Heart left ventricle (tissue), 13 donors: ENCODE data around the gene PTTG1IP.

Experiments
- POLR2A ChIP-seq, 2 donors: fragments of 450-650 bp; IDR thresholded peaks; one replicate each; pipeline ENCODE4 v1.6.1; 2017; ENCODE audit warnings: antibody characterized with exemption in 2 of 2, mild to moderate bottlenecking in 2 of 2, moderate library complexity in 2 of 2
- TF ChIP-seq, protein P1 (sequence below), 12 donors: fragments of 200-600 bp; sonication (generic) in 4 of 12; IDR thresholded peaks; one replicate each; pipeline versions ENCODE4 v1.5.0 to v1.8.0; 2018 to 2022; ENCODE audit warnings: antibody characterized with exemption in 12 of 12, mild to moderate bottlenecking in 5 of 12
- donor health status: ischemic (EF 13 %, LVEDD 7.1; RV severe dilation, severe dysfunction).
- donor health status: DM: no; HTN: yes; CAD: no.
- donor health status: DM: no; HTN: no; CAD: no.
- donor health status: ischemic (EF 25% LVEDD 6.9; RV normal size, moderate dysfunction).
- donor health status: ischemic (EF 25% LVEDD 5.7; RV mildly dilated, moderate dysfunction).
- donor health status: ischemic (EF 35%, LVEDD 5.7; RV mildly dilated, moderate dysfunction).
- donor health status: nonischemic (EF 11% LVEDD 7.7; RV severe dilation, severe dysfunction).
- donor health status: DM: yes; HTN: yes; CAD: no.
- donor health status: PGD.
- donor health status: ischemic (EF 29% LVEDD 5.4; RV normal size, mild dysfunction).
- donor health status: nonischemic (EF 23%, LVEDD 6.1; RV moderate dilation, normal function).

DNA sequence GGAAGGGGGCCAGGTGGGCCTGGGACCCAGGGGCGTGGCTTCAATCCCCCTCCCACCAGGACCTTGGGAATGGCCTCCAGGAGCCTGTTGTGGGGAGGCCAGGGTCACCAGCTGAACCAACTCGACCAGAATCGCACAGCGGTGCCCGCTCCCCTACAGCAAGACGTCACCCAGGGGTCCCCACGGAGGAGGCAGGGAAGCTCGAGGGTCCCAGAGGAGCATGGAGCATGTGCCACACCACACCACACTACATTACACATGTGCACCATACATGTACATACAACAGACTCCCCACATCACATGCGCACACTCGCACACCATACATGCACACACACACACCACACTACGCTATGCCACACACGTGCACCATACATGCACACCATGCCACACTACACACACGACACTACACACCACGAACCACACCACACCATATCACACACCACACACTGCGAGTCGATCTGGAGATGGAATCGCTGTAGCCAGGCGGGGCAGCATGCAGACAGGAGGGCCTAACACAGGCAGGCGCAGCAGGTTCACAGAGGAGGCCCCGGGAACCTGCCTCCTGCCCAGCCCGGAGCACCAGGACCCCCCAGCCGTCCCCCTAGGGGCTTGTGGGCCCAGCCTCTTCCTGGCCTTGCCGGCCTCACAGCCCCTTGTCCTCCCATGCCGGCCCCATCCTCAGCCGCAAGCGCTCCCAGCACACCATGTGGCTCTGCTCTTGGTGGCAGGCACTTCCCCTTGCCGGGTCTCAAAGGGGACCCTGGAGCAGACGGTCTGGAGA lies 46.6 kb upstream of the PTTG1IP start:
- TF ChIP-seq, protein P1, sequence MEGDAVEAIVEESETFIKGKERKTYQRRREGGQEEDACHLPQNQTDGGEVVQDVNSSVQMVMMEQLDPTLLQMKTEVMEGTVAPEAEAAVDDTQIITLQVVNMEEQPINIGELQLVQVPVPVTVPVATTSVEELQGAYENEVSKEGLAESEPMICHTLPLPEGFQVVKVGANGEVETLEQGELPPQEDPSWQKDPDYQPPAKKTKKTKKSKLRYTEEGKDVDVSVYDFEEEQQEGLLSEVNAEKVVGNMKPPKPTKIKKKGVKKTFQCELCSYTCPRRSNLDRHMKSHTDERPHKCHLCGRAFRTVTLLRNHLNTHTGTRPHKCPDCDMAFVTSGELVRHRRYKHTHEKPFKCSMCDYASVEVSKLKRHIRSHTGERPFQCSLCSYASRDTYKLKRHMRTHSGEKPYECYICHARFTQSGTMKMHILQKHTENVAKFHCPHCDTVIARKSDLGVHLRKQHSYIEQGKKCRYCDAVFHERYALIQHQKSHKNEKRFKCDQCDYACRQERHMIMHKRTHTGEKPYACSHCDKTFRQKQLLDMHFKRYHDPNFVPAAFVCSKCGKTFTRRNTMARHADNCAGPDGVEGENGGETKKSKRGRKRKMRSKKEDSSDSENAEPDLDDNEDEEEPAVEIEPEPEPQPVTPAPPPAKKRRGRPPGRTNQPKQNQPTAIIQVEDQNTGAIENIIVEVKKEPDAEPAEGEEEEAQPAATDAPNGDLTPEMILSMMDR (IDR thresholded peaks at IDR 0.05): no peak
- TF ChIP-seq POLR2A (IDR thresholded peaks at IDR 0.05): no peak
